BJ (cell line): ENCODE results near the gene NSUN3. TPM values are rescaled to one million over a fixed set of nuclear protein-coding genes. Genes with fewer than 3 reads are reported as not detected.
A peak's percentile ranks its signal among the peaks of the same experiment; 100 is the strongest.
"Not testable (repeated sequence)": the region's sequence is repeated elsewhere in the genome, so short reads cannot be mapped to it uniquely, and the experiment has no call there.

ENCODE experiments used
- CTCF ChIA-PET: fragments of 350-600 bp; formaldehyde crosslinking; extraction: SDS; loops from one replicate; lab custom pipeline; 2021; ENCODE audit warnings: antibody characterized with exemption, inconsistent platforms; lab: Yijun Ruan, JAX
- POLR2A ChIA-PET: fragments of 300-600 bp; sonication (Branson Sonifier 250); formaldehyde crosslinking; extraction: SDS; loops from one replicate; lab custom pipeline; 2021; ENCODE audit warnings: antibody characterized with exemption; lab: Charles Lee
- DNase-seq: peaks from one replicate; pipeline ENCODE4 v3.0.0-alpha.2; 2011; ENCODE audit warnings: low read depth
- H3K27me3 ChIP-seq: 2 replicates; pipeline ENCODE4 v1.6.0; 2011; ENCODE audit warnings: low read length; ENCODE audit not compliant: control insufficient read depth, insufficient read depth
- H3K36me3 ChIP-seq: 2 replicates; pipeline ENCODE4 v1.5.1; 2011; ENCODE audit warnings: low read length; ENCODE audit not compliant: control insufficient read depth, insufficient read depth
- H3K4me3 ChIP-seq: 2 replicates; pipeline ENCODE4 v1.5.1; 2011; ENCODE audit warnings: low read depth, mild to moderate bottlenecking, control low read depth, low read length
- CTCF ChIP-seq: IDR thresholded peaks from 2 replicates; pipeline ENCODE4 v1.5.1; 2011; ENCODE audit warnings: low read depth, mild to moderate bottlenecking, control low read depth, inconsistent platforms, low read length, moderate library complexity; ENCODE audit not compliant: insufficient read depth
- polyA plus RNA-seq: library from polyadenylated mRNA; depleted of rRNA; stranded (reverse); fragments of >200 nt; gene quantifications from 2 replicates; pipeline ENCODE4 v1.2.3, GENCODE V29; 2011

Gene NSUN3
- polyA plus RNA-seq, 1 experiment, result 8.7 TPM

GRCh38 chr3:94069194-94069813 is 6.4 kb downstream of the NSUN3 start:
- Histone ChIP-seq H3K36me3 (no peaks in the 10 kb centered on the region), H3K4me3 (no peak overlapping the region), H3K27me3 (no peaks in the 10 kb centered on the region)
- DNase-seq, result no peak
- peak; percentile 35; the same call in 1 of the 2 replicates for TF ChIP-seq CTCF
- ChIA-PET CTCF (interaction anchor here (0.5 to 2.3 kb wide), 13 partner anchors 20 to 80 kb away, joined by 3 to 16 read pairs (median 4); partner anchors contain the start of gene STX19), POLR2A (no interaction called here)

GRCh38 chr3:94070341-94070911 is 7.6 kb downstream of the NSUN3 start:
- no peak for DNase-seq
- Histone ChIP-seq H3K36me3 (no peaks in the 10 kb centered on the region), H3K27me3 (no peaks in the 10 kb centered on the region), H3K4me3 (no peak overlapping the region)
- CTCF ChIA-PET, result interaction anchor here (1.1 to 2.3 kb wide), 7 partner anchors 32 to 69 kb away, joined by 3 to 16 read pairs (median 4); no protein-coding TSS in a partner anchor
- TF ChIP-seq CTCF, result no peak
- POLR2A ChIA-PET, result no interaction called here

- Histone ChIP-seq H3K27me3 (no peaks in the 10 kb centered on the region), H3K36me3 (no peaks in the 10 kb centered on the region), H3K4me3 (no peak overlapping the region)
- POLR2A ChIA-PET, result interaction anchor here (0.6 kb wide), 1 partner anchor 9 kb away, joined by 4 read pairs; the partner anchor contains the start of genes DHFR2 and NSUN3
- CTCF ChIA-PET, result interaction anchor here (1.2 to 1.6 kb wide), 4 partner anchors 23 to 70 kb away, joined by 3 to 4 read pairs (median 4); no protein-coding TSS in a partner anchor
- no peak for DNase-seq
- TF ChIP-seq CTCF, result no peak
These were observed 8.9 kb downstream of the NSUN3 start for GRCh38 chr3:94071713-94072284.

GRCh38 chr3:94076055-94076454 is 13.2 kb downstream of the NSUN3 start:
- ChIA-PET POLR2A (no interaction called here), CTCF (interaction anchor here (0.6 kb wide), 1 partner anchor 45 kb away, joined by 4 read pairs; no protein-coding TSS in a partner anchor)
- no peak overlapping the region for H3K4me3 ChIP-seq
- no peak for TF ChIP-seq CTCF
- no peak for DNase-seq
- H3K36me3 ChIP-seq, result no peaks in the 10 kb centered on the region
- H3K27me3 ChIP-seq, result no peaks in the 10 kb centered on the region

GRCh38 chr3:94080552-94080951 is 17.7 kb downstream of the NSUN3 start:
- POLR2A ChIA-PET, H3K4me3 ChIP-seq, DNase-seq, H3K36me3 ChIP-seq, H3K27me3 ChIP-seq, CTCF ChIA-PET: not testable (repeated sequence)
